SK-N-SH (cell line): ENCODE measurements around the gene RIPK4. TPM values are rescaled to one million over a fixed set of nuclear protein-coding genes. Genes with fewer than 3 reads are reported as not detected.

Experiments used
- CTCF ChIA-PET: fragments of 300-600, 350-600 bp; formaldehyde crosslinking; extraction: SDS; loops from one replicate; lab custom pipeline; 2021; lab: Yijun Ruan, JAX
- POLR2A ChIA-PET: fragments of 350-600 bp; sonication (Branson Sonifier 250); formaldehyde crosslinking; extraction: SDS; loops from one replicate; lab custom pipeline; 2020; ENCODE audit warnings: antibody characterized with exemption, inconsistent platforms; lab: Yijun Ruan, JAX
- DNase-seq: peaks from one replicate; pipeline ENCODE4 v3.0.0; 2012
- H2AFZ ChIP-seq: fragments of 200-600 bp; sonication (generic); 2 replicates; pipeline ENCODE4 v1.8.1; 2016; ENCODE audit warnings: antibody characterized with exemption, mild to moderate bottlenecking, low read depth
- H3F3A ChIP-seq: fragments of 200-600 bp; sonication (generic); replicated peaks from 2 replicates; pipeline ENCODE3; 2016; ENCODE audit warnings: antibody characterized with exemption, mild to moderate bottlenecking; ENCODE audit not compliant: insufficient read depth
- H3K27ac ChIP-seq, 2 experiments: fragments of 200-500 bp in 1 of 2; fragments of 200-600 bp in 1 of 2; sonication (Bioruptor generic) in 1 of 2; sonication (generic), shearing (Covaris generic) in 1 of 2; 2 replicates each; pipeline versions ENCODE4 v1.5.1 to v1.6.1; 2014 to 2016; ENCODE audit warnings: low read depth in 2 of 2, inconsistent platforms in 1 of 2, low read length in 1 of 2, mild to moderate bottlenecking in 1 of 2, mixed read lengths in 1 of 2
- H3K27me3 ChIP-seq: fragments of 200-600 bp; sonication (generic), shearing (Covaris generic); 2 replicates; pipeline ENCODE4 v1.6.1; 2016; ENCODE audit warnings: mixed run types; ENCODE audit not compliant: insufficient read depth
- H3K36me3 ChIP-seq, 2 experiments: fragments of 200-500 bp in 1 of 2; fragments of 200-600 bp in 1 of 2; sonication (Bioruptor generic) in 1 of 2; sonication (generic) in 1 of 2; replicated peaks in 1 of 2; 2 replicates each; pipeline versions ENCODE3 to v1.5.1; 2014 to 2016; ENCODE audit warnings: low read length in 1 of 2, mild to moderate bottlenecking in 1 of 2; ENCODE audit not compliant: insufficient read depth in 2 of 2, control insufficient read depth in 1 of 2
- H3K4me1 ChIP-seq, 2 experiments: fragments of 200-500 bp in 1 of 2; fragments of 200-600 bp in 1 of 2; sonication (Bioruptor generic) in 1 of 2; sonication (generic), shearing (Covaris generic) in 1 of 2; 2 replicates each; pipeline versions ENCODE4 v1.5.1 to v1.6.1; 2014 to 2016; ENCODE audit warnings: low read depth in 1 of 2, low read length in 1 of 2, mixed run types in 1 of 2; ENCODE audit not compliant: insufficient read depth in 2 of 2, control insufficient read depth in 1 of 2
- H3K4me2 ChIP-seq: fragments of 200-600 bp; sonication (generic), shearing (Covaris generic); 2 replicates; pipeline ENCODE4 v1.6.1; 2017; ENCODE audit warnings: mixed run types
- H3K4me3 ChIP-seq, 2 experiments: fragments of 200-500 bp in 1 of 2; fragments of 200-600 bp in 1 of 2; sonication (Bioruptor generic) in 1 of 2; sonication (generic), shearing (Covaris generic) in 1 of 2; 2 replicates each; pipeline versions ENCODE4 v1.5.1 to v1.8.1; 2014 to 2016; ENCODE audit warnings: low read depth in 2 of 2, inconsistent platforms in 1 of 2, low read length in 1 of 2, mild to moderate bottlenecking in 1 of 2, mixed read lengths in 1 of 2, moderate library complexity in 1 of 2
- H3K79me2 ChIP-seq: fragments of 200-600 bp; sonication (generic); 2 replicates; pipeline ENCODE4 v1.8.1; 2017; ENCODE audit warnings: mild to moderate bottlenecking; ENCODE audit not compliant: insufficient read depth
- H3K9ac ChIP-seq: fragments of 200-600 bp; sonication (generic); 2 replicates; pipeline ENCODE4 v1.6.1; 2017; ENCODE audit warnings: mixed run types
- H3K9me2 ChIP-seq: fragments of 200-600 bp; sonication (generic); 2 replicates; pipeline ENCODE4 v1.6.1; 2017; ENCODE audit warnings: mixed run types
- H3K9me3 ChIP-seq: fragments of 200-600 bp; sonication (generic); 2 replicates; pipeline ENCODE4 v1.6.1; 2017; ENCODE audit warnings: mixed run types, mild to moderate bottlenecking, moderate library complexity
- H4K20me1 ChIP-seq: fragments of 200-600 bp; sonication (generic); 2 replicates; pipeline ENCODE4 v1.6.1; 2017; ENCODE audit warnings: mild to moderate bottlenecking, mixed run types; ENCODE audit not compliant: insufficient read depth
- CHD2 ChIP-seq: fragments of 150-350 bp; IDR thresholded peaks from 2 replicates; pipeline ENCODE4 v1.6.1; 2018; ENCODE audit warnings: low read length; ENCODE audit not compliant: partially characterized antibody
- ELF1 ChIP-seq: IDR thresholded peaks from 2 replicates; pipeline ENCODE4 v1.4.0; 2012
- EZH2phosphoT487 ChIP-seq: fragments of 200-600 bp; sonication (generic); IDR thresholded peaks from 2 replicates; pipeline ENCODE4 v1.6.1; 2017; ENCODE audit warnings: low read depth, mixed run types, mild to moderate bottlenecking, antibody characterized with exemption, moderate library complexity, borderline replicate concordance
- FOXJ3 ChIP-seq: sonication (generic); formaldehyde crosslinking; IDR thresholded peaks from 2 replicates; pipeline ENCODE4 v1.5.1; 2020; ENCODE audit warnings: mild to moderate bottlenecking, missing genetic modification reagents
- FOXM1 ChIP-seq: IDR thresholded peaks from 2 replicates; pipeline ENCODE4 v1.4.0; 2012; ENCODE audit warnings: low read depth, mild to moderate bottlenecking
- GABPA ChIP-seq: IDR thresholded peaks from 2 replicates; pipeline ENCODE4 v1.4.0; 2012; ENCODE audit warnings: low read depth, mild to moderate bottlenecking
- RAD21 ChIP-seq: IDR thresholded peaks from 2 replicates; pipeline ENCODE4 v1.6.1; 2012; ENCODE audit warnings: mild to moderate bottlenecking, low read length
- RCOR1 ChIP-seq: fragments of 150-350 bp; IDR thresholded peaks from 2 replicates; pipeline ENCODE4 v1.6.1; 2017; ENCODE audit warnings: antibody characterized with exemption, low read length
- RFX5 ChIP-seq: IDR thresholded peaks from 2 replicates; pipeline ENCODE4 v1.6.1; 2012; ENCODE audit warnings: mild to moderate bottlenecking, improper control_type of control experiment, low read length
- SMC3 ChIP-seq: IDR thresholded peaks from 2 replicates; pipeline ENCODE4 v1.6.1; 2012; ENCODE audit warnings: low read depth, low read length, improper control_type of control experiment
- TAF1 ChIP-seq: IDR thresholded peaks from 2 replicates; pipeline ENCODE4 v1.6.1; 2012; ENCODE audit warnings: low read depth, mild to moderate bottlenecking, low read length, moderate library complexity, borderline replicate concordance
- TEAD4 ChIP-seq: IDR thresholded peaks from 2 replicates; pipeline ENCODE4 v1.4.0; 2012; ENCODE audit warnings: mild to moderate bottlenecking, borderline replicate concordance; ENCODE audit not compliant: insufficient read depth
- YY1 ChIP-seq: IDR thresholded peaks from 2 replicates; pipeline ENCODE4 v1.4.0; 2012; ENCODE audit warnings: low read depth, mild to moderate bottlenecking
- WGBS: methylation state at CpG from one replicate; pipeline ENCODE4 v1.1.6; 2017; ENCODE audit warnings: low lambda C conversion rate; 5-methylcytosine and 5-hydroxymethylcytosine counted together
- polyA plus RNA-seq, 3 experiments: library from polyadenylated mRNA; depleted of rRNA; stranded (reverse); fragments of >200 nt; gene quantifications; 2 replicates each; pipeline ENCODE4 v1.2.3, GENCODE V29; 2012
- TF ChIP-seq, protein P1 (sequence below): IDR thresholded peaks from 2 replicates; pipeline ENCODE4 v1.6.1; 2012; ENCODE audit warnings: mild to moderate bottlenecking, low read depth, low read length, moderate library complexity
- TF ChIP-seq, protein P2 (sequence below): fragments of 150-350 bp; IDR thresholded peaks from 2 replicates; pipeline ENCODE4 v1.6.1; 2016; ENCODE audit warnings: mild to moderate bottlenecking, low read depth, low read length
- TF ChIP-seq, protein P3 (sequence below): IDR thresholded peaks from 2 replicates; pipeline ENCODE4 v1.4.0; 2012; ENCODE audit warnings: low read depth, borderline replicate concordance
- TF ChIP-seq, protein P4 (sequence below): IDR thresholded peaks from 2 replicates; pipeline ENCODE4 v1.4.0; 2012; ENCODE audit warnings: low read depth, borderline replicate concordance
- TF ChIP-seq, protein P5 (sequence below): IDR thresholded peaks from 2 replicates; pipeline ENCODE4 v1.4.0; 2012; ENCODE audit warnings: low read depth

The RIPK4 gene
- polyA plus RNA-seq, 1 of the 3 experiments (the other 2 are of a cell fraction) = 11.0 TPM

DNA sequence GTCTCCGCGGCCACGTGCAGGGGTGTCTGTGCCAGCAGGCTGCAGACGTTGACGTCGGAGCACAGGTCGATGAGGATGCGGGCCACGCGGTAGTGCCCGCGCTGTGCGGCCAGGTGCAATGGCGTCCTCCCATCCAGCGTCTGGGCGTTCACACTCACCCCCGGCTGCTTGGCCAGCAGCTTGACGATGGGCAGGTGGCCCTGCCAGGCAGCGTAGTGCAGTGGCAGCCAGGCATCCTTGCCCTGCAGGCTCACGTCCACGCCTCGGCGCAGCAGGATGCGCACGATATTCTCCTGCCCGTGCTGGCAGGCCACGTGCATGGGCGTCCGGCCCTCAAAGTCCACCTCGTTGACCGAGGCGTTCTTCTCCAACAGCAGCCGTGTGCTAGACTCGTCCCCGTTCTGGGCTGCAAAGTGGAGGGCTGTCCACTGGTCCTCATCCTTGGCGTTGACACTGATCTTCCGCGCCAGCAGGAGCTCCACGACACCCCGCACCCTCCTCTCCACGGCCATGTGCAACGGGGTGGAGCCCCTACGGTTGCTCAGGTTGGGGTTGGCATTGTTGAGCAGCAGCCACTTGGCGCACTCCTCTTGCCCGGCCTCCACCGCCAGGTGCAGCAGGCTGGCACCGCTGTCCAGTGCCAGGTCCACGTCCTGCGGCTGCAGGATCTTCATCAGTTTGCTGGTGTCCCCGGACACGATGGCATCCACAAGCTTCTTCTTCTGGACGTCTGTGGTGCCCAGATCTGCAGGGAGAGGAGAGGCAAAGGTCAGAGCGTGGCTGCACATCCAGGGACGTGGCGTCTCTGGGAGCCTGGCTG is 25.4 kb downstream of the RIPK4 start:
- H3K36me3 ChIP-seq = peaks cover 0 to 23% of the 10 kb centered on the region in 2 experiments
- TF ChIP-seq SMC3 = no peak
- TF ChIP-seq RCOR1 = no peak
- no peak for TF ChIP-seq YY1
- TF ChIP-seq FOXM1 = no peak
- TF ChIP-seq RAD21 = no peak
- no peak for TF ChIP-seq ELF1
- no peak for TF ChIP-seq RFX5
- TF ChIP-seq, protein P1, sequence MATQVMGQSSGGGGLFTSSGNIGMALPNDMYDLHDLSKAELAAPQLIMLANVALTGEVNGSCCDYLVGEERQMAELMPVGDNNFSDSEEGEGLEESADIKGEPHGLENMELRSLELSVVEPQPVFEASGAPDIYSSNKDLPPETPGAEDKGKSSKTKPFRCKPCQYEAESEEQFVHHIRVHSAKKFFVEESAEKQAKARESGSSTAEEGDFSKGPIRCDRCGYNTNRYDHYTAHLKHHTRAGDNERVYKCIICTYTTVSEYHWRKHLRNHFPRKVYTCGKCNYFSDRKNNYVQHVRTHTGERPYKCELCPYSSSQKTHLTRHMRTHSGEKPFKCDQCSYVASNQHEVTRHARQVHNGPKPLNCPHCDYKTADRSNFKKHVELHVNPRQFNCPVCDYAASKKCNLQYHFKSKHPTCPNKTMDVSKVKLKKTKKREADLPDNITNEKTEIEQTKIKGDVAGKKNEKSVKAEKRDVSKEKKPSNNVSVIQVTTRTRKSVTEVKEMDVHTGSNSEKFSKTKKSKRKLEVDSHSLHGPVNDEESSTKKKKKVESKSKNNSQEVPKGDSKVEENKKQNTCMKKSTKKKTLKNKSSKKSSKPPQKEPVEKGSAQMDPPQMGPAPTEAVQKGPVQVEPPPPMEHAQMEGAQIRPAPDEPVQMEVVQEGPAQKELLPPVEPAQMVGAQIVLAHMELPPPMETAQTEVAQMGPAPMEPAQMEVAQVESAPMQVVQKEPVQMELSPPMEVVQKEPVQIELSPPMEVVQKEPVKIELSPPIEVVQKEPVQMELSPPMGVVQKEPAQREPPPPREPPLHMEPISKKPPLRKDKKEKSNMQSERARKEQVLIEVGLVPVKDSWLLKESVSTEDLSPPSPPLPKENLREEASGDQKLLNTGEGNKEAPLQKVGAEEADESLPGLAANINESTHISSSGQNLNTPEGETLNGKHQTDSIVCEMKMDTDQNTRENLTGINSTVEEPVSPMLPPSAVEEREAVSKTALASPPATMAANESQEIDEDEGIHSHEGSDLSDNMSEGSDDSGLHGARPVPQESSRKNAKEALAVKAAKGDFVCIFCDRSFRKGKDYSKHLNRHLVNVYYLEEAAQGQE = no peak
- no peak for TF ChIP-seq FOXJ3
- TF ChIP-seq, protein P2, sequence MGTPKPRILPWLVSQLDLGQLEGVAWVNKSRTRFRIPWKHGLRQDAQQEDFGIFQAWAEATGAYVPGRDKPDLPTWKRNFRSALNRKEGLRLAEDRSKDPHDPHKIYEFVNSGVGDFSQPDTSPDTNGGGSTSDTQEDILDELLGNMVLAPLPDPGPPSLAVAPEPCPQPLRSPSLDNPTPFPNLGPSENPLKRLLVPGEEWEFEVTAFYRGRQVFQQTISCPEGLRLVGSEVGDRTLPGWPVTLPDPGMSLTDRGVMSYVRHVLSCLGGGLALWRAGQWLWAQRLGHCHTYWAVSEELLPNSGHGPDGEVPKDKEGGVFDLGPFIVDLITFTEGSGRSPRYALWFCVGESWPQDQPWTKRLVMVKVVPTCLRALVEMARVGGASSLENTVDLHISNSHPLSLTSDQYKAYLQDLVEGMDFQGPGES = no peak
- TF ChIP-seq, protein P3, sequence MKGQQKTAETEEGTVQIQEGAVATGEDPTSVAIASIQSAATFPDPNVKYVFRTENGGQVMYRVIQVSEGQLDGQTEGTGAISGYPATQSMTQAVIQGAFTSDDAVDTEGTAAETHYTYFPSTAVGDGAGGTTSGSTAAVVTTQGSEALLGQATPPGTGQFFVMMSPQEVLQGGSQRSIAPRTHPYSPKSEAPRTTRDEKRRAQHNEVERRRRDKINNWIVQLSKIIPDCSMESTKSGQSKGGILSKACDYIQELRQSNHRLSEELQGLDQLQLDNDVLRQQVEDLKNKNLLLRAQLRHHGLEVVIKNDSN = no peak
- TF ChIP-seq TAF1 = no peak
- no peak for TF ChIP-seq GABPA
- TF ChIP-seq CHD2 = no peak
- no peak for TF ChIP-seq TEAD4
- TF ChIP-seq EZH2phosphoT487 = no peak
- TF ChIP-seq, protein P4, sequence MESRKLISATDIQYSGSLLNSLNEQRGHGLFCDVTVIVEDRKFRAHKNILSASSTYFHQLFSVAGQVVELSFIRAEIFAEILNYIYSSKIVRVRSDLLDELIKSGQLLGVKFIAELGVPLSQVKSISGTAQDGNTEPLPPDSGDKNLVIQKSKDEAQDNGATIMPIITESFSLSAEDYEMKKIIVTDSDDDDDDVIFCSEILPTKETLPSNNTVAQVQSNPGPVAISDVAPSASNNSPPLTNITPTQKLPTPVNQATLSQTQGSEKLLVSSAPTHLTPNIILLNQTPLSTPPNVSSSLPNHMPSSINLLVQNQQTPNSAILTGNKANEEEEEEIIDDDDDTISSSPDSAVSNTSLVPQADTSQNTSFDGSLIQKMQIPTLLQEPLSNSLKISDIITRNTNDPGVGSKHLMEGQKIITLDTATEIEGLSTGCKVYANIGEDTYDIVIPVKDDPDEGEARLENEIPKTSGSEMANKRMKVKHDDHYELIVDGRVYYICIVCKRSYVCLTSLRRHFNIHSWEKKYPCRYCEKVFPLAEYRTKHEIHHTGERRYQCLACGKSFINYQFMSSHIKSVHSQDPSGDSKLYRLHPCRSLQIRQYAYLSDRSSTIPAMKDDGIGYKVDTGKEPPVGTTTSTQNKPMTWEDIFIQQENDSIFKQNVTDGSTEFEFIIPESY = no peak
- TF ChIP-seq, protein P5, sequence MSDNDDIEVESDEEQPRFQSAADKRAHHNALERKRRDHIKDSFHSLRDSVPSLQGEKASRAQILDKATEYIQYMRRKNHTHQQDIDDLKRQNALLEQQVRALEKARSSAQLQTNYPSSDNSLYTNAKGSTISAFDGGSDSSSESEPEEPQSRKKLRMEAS = no peak
- H3F3A ChIP-seq = no peaks in the 10 kb centered on the region
- no peak for DNase-seq
- H3K4me1 ChIP-seq = no peaks in the 10 kb centered on the region; a peak in 1 of 4 replicates
- no peaks in the 10 kb centered on the region for H3K9me2 ChIP-seq
- ChIA-PET CTCF (no interaction called here), POLR2A (no interaction called here)
- H3K27ac ChIP-seq = no peak overlapping the region
- no peak overlapping the region for H2AFZ ChIP-seq
- H3K9ac ChIP-seq = no peak overlapping the region
- H3K79me2 ChIP-seq = no peaks in the 10 kb centered on the region
- no peaks in the 10 kb centered on the region for H3K27me3 ChIP-seq
- 82% methylated on average over 27 of the region's 55 CpGs for WGBS
- no peak overlapping the region for H3K4me3 ChIP-seq
- H3K4me2 ChIP-seq = no peak overlapping the region
- no peaks in the 10 kb centered on the region for H3K9me3 ChIP-seq
- H4K20me1 ChIP-seq = no peaks in the 10 kb centered on the region
